Gastrocnemius medialis (tissue), 4 donors: ENCODE results near the gene FNTB.

Experiments
- POLR2A ChIP-seq, 2 donors: fragments of 450-650 bp; IDR thresholded peaks; one replicate each; pipeline ENCODE4 v1.6.1; 2017; ENCODE audit warnings: antibody characterized with exemption in 2 of 2, mild to moderate bottlenecking in 2 of 2, moderate library complexity in 2 of 2
- TF ChIP-seq, protein P1 (sequence below), 5 experiments: fragments of 450-650 bp in 3 of 5; fragments of 200-600 bp in 2 of 5; sonication (generic) in 2 of 5; IDR thresholded peaks in 4 of 5; conservative IDR thresholded peaks in 1 of 5; 1 replicate in 4 of 5; 2 replicates in 1 of 5; pipeline ENCODE4 v1.5.1; 2016 to 2019; ENCODE audit warnings: antibody characterized with exemption in 5 of 5, mild to moderate bottlenecking in 3 of 5, moderate library complexity in 3 of 5

DNA sequence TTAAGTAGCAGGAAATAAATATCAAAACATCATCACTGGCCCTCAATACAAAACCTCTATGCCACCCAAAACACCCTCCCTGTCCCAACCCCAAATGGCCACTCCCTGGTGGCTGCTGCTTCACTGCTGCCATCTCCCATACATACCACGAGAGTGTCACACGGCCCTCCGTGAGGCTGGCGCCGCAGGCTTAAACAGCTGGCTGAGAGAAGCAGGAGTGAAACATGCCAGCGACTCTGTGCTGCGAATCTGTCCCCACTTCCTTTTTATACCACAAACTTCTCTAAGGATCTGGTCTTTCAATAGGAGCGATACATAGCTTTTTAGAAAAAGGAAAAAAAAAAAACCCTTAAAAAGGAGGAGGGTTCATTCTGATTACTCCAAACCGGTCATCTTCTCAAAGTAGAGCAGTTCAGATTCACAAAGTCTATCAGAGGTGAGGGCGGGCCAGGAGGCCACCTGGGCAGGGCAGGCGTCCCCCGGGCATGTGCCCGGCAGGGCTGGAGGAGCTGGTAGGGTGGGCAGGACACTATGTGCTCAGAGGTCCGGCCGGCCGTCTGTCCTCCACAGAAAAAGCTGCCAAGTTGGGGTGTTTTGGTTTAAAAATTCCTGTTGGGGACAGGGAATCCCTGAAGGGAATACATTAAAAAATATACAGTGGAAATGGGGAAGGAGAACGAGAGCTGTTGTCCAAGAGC, 89.1 kb downstream of the FNTB start:
- TF ChIP-seq POLR2A (IDR thresholded peaks at IDR 0.05), result peak in 1 of 2 donors; percentile 9
- TF ChIP-seq, protein P1, sequence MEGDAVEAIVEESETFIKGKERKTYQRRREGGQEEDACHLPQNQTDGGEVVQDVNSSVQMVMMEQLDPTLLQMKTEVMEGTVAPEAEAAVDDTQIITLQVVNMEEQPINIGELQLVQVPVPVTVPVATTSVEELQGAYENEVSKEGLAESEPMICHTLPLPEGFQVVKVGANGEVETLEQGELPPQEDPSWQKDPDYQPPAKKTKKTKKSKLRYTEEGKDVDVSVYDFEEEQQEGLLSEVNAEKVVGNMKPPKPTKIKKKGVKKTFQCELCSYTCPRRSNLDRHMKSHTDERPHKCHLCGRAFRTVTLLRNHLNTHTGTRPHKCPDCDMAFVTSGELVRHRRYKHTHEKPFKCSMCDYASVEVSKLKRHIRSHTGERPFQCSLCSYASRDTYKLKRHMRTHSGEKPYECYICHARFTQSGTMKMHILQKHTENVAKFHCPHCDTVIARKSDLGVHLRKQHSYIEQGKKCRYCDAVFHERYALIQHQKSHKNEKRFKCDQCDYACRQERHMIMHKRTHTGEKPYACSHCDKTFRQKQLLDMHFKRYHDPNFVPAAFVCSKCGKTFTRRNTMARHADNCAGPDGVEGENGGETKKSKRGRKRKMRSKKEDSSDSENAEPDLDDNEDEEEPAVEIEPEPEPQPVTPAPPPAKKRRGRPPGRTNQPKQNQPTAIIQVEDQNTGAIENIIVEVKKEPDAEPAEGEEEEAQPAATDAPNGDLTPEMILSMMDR (IDR thresholded peaks at IDR 0.05 in 4 of 5, conservative IDR thresholded peaks at IDR 0.05 in 1 of 5), result no peak
